GM12878 (cell line): ENCODE data around the gene CHCT1. TPM values are rescaled to one million over a fixed set of nuclear protein-coding genes. Genes with fewer than 3 reads are reported as not detected.
A peak's percentile ranks its signal among the peaks of the same experiment; 100 is the strongest.

Source experiments
- ATAC-seq: fragments of 200-7000 bp; cut with Tn5 transposase; 3 replicates; pipeline ENCODE4 v1.9.1; 2020; ENCODE audit warnings: mild to moderate bottlenecking, moderate library complexity
- BruUV-seq: library from RNA; stranded (reverse); fragments of 400-500 nt; replicated peaks from 2 replicates; lab custom pipeline; 2021; lab: Mats Ljungman, UMichigan
- CTCF ChIA-PET: fragments of 300-600 bp; sonication (Branson Sonifier 250); formaldehyde crosslinking; extraction: SDS; loops from one replicate; lab custom pipeline; 2021; ENCODE audit warnings: inconsistent platforms; lab: Yijun Ruan, JAX
- POLR2A ChIA-PET: fragments of 350-600 bp; formaldehyde crosslinking; extraction: SDS; loops from one replicate; lab custom pipeline; 2021; ENCODE audit warnings: inconsistent platforms; lab: Charles Lee
- RAD21 ChIA-PET: fragments of 300-600 bp; sonication (Branson Sonifier 250); formaldehyde crosslinking; loops from one replicate; lab custom pipeline; 2023; ENCODE audit warnings: antibody characterized with exemption; ENCODE audit not compliant: unreplicated experiment; lab: Charles Lee
- SMC1A ChIA-PET: fragments of 300-600 bp; sonication (Branson Sonifier 250); formaldehyde crosslinking; loops from one replicate; lab custom pipeline; 2023; ENCODE audit not compliant: unreplicated experiment, uncharacterized antibody; lab: Charles Lee
- DNase-seq: peaks from one replicate; pipeline ENCODE4 v3.0.0-alpha.2; 2011; ENCODE audit warnings: low read depth, low spot score
- FAIRE-seq: peaks from 3 replicates; lab custom pipeline; 2011; peaks lifted over from hg19 to GRCh38; lab: Jason Lieb, UNC
- H2AFZ ChIP-seq: 2 replicates; pipeline ENCODE4 v1.6.0; 2011; ENCODE audit warnings: low read depth, low read length, control low read depth; ENCODE audit not compliant: control insufficient read depth
- H3K27ac ChIP-seq: 2 replicates; pipeline ENCODE4 v1.5.1; 2011; ENCODE audit warnings: control low read depth; ENCODE audit not compliant: control insufficient read depth, insufficient read depth
- H3K27me3 ChIP-seq, 2 experiments: replicated peaks in 1 of 2; 2 replicates each; pipeline versions ENCODE4 v1.6.0 to v1.6.1; 2011; ENCODE audit warnings: low read length in 1 of 2; ENCODE audit not compliant: control insufficient read depth in 2 of 2, insufficient read depth in 2 of 2
- H3K36me3 ChIP-seq, 2 experiments: 2 replicates each; pipeline ENCODE4 v1.5.1; 2011; ENCODE audit warnings: low read length in 1 of 2; ENCODE audit not compliant: control insufficient read depth in 2 of 2, insufficient read depth in 2 of 2
- H3K4me1 ChIP-seq: 2 replicates; pipeline ENCODE4 v1.6.1; 2011; ENCODE audit warnings: mild to moderate bottlenecking, low read length, moderate library complexity, mixed read lengths; ENCODE audit not compliant: control insufficient read depth, insufficient read depth
- H3K4me2 ChIP-seq: 2 replicates; pipeline ENCODE4 v1.6.0; 2011; ENCODE audit warnings: control low read depth; ENCODE audit not compliant: control insufficient read depth, insufficient read depth
- H3K4me3 ChIP-seq: fragments of 200-600 bp; sonication (generic); 2 replicates; pipeline ENCODE4 v1.5.1; 2016
- H3K79me2 ChIP-seq: 2 replicates; pipeline ENCODE4 v1.6.0; 2011; ENCODE audit warnings: low read length; ENCODE audit not compliant: control insufficient read depth, insufficient read depth
- H3K9ac ChIP-seq: 2 replicates; pipeline ENCODE4 v1.8.0; 2011; ENCODE audit warnings: low read length, control low read depth, mixed read lengths; ENCODE audit not compliant: control insufficient read depth, insufficient read depth
- H3K9me3 ChIP-seq: replicated peaks from 3 replicates; pipeline ENCODE4 v1.5.1; 2011; ENCODE audit warnings: mild to moderate bottlenecking, low read length; ENCODE audit not compliant: control insufficient read depth, insufficient read depth
- H4K20me1 ChIP-seq: 2 replicates; pipeline ENCODE4 v1.6.0; 2011; ENCODE audit not compliant: control insufficient read depth, insufficient read depth
- EGR1 ChIP-seq, 2 experiments: IDR thresholded peaks; 1 replicate in 1 of 2; 2 replicates in 1 of 2; pipeline ENCODE4 v1.6.1; 2011 to 2012; ENCODE audit warnings: low read depth in 2 of 2, low read length in 2 of 2, borderline replicate concordance in 1 of 2, mild to moderate bottlenecking in 1 of 2, moderate library complexity in 1 of 2
- ETV6 ChIP-seq, 2 experiments: fragments of 450-650 bp in 1 of 2; IDR thresholded peaks in 1 of 2; conservative IDR thresholded peaks in 1 of 2; 2 replicates each; pipeline ENCODE4 v1.6.1; 2014; ENCODE audit warnings: antibody characterized with exemption in 1 of 2, borderline replicate concordance in 1 of 2, low read depth in 1 of 2, mild to moderate bottlenecking in 1 of 2, moderate library complexity in 1 of 2
- NFXL1 ChIP-seq: fragments of 450-650 bp; IDR thresholded peaks from 2 replicates; pipeline ENCODE4 v1.6.1; 2017; ENCODE audit warnings: antibody characterized with exemption, mild to moderate bottlenecking, borderline replicate concordance
- NRF1 ChIP-seq: conservative IDR thresholded peaks from 2 replicates; pipeline ENCODE4 v1.6.1; 2011; ENCODE audit warnings: mild to moderate bottlenecking, low read depth, low read length, improper control_type of control experiment
- PML ChIP-seq: IDR thresholded peaks from 2 replicates; pipeline ENCODE4 v1.6.1; 2012; ENCODE audit warnings: low read length, inconsistent platforms
- POU2F2 ChIP-seq: IDR thresholded peaks from 3 replicates; pipeline ENCODE4 v1.6.1; 2011; ENCODE audit warnings: low read depth, mild to moderate bottlenecking, low read length, borderline replicate concordance
- WGBS: methylation state at CpG from one replicate; pipeline ENCODE4 v1.1.6; 2016; ENCODE audit warnings: low lambda C conversion rate; ENCODE audit not compliant: insufficient replicate concordance, insufficient coverage; ENCODE audit errors: missing lambda C conversion rate; 5-methylcytosine and 5-hydroxymethylcytosine counted together
- in situ Hi-C: fragments of 300-500 bp; cut with MboI; formaldehyde crosslinking; loops from 9 replicates; pipeline ENCODE4 v1.14.3; 2018; ENCODE audit warnings: mixed read lengths
- intact Hi-C: fragments of 100-400 bp; cut with micrococcal nuclease; formaldehyde crosslinking; loops from one replicate; pipeline ENCODE4 v1.14.2; 2022; ENCODE audit not compliant: unreplicated experiment
- polyA plus RNA-seq, 11 experiments: library from polyadenylated mRNA; depleted of rRNA in 4 of 11; unstranded in 6 of 11; stranded (reverse) in 5 of 11; fragments of >200 nt; fragmentation: Nextera tagmentation in 4 of 11; fragmentation: Illumina TruSeq in 1 of 11; extraction: Ambion mirVana in 4 of 11; extraction: Trizol in 1 of 11; gene quantifications; 1 replicate in 1 of 11; 2 replicates in 10 of 11; pipeline versions ENCODE4 v1.2.1 to v1.2.3, GENCODE V29; 2011 to 2016; ENCODE audit warnings: inconsistent platforms in 2 of 11, missing spikeins in 2 of 11, low read depth in 1 of 11
- total RNA-seq, 4 experiments: library from RNA; depleted of rRNA in 3 of 4; stranded (reverse); fragments of >200 nt in 3 of 4; fragmentation: Illumina TruSeq in 1 of 4; extraction: Trizol in 1 of 4; gene quantifications; 2 replicates each; pipeline versions ENCODE4 v1.2.1 to v1.2.3, GENCODE V29; 2013 to 2021

CHCT1 gene
- total and polyA plus RNA-seq, 10 of the 15 experiments (the other 5 are each of a cell fraction or from before 2014, with no cell fraction given) = 0.23 to 0.35 TPM; not detected in 8

GRCh38 chr17:60451965-60452364, 29.7 kb downstream of the CHCT1 start:
- Histone ChIP-seq H3K9me3 (no peaks in the 10 kb centered on the region; the same call in 2 of the 3 replicates), H3K4me3 (no peak overlapping the region), H3K79me2 (no peaks in the 10 kb centered on the region), H3K4me2 (no peak overlapping the region), H3K27me3 (no peaks in the 10 kb centered on the region), H3K9ac (no peak overlapping the region), H3K36me3 (peaks cover 2 to 17% of the 10 kb centered on the region in 2 experiments), H3K27ac (no peak overlapping the region), H3K4me1 (no peaks in the 10 kb centered on the region), H2AFZ (no peak overlapping the region), H4K20me1 (no peaks in the 10 kb centered on the region)
- CTCF ChIA-PET = interaction anchor here (1.5 kb wide), 1 partner anchor 186 kb away, joined by 4 read pairs; no protein-coding TSS in a partner anchor
- intact Hi-C loops = no loop called here
- SMC1A ChIA-PET = interaction anchor here (1.3 to 1.4 kb wide), 2 partner anchors 11 to 186 kb away, joined by 3 read pairs; no protein-coding TSS in a partner anchor
- ATAC-seq (no peak), FAIRE-seq (no peak), DNase-seq (no peak)
- in situ Hi-C loops = no loop called here
- POLR2A ChIA-PET = no interaction called here
- RAD21 ChIA-PET = interaction anchor here (0.5 kb wide), 1 partner anchor 221 kb away, joined by 3 read pairs; no protein-coding TSS in a partner anchor
- peak; percentile 51; the same call in 1 of the 2 replicates for TF ChIP-seq NFXL1
- peak in 1 of 2 experiments; percentile 48; a peak in 1 of 4 replicates for TF ChIP-seq ETV6 (conservative IDR thresholded peaks at IDR 0.05 in 1 of 2, IDR thresholded peaks at IDR 0.05 in 1 of 2; ENCODE audit: borderline replicate concordance in 1 of 2, low read depth in 1 of 2)
- TF ChIP-seq POU2F2 = no peak
- no peak for TF ChIP-seq NRF1
- no peak for TF ChIP-seq EGR1 (IDR thresholded peaks at IDR 0.05; ENCODE audit: borderline replicate concordance in 1 of 2, low read depth in 2 of 2, low read length in 2 of 2)
- BruUV-seq = no TSS peak

GRCh38 chr17:60455378-60455777, 33.1 kb downstream of the CHCT1 start:
- CTCF ChIA-PET = interaction anchor here (1.6 kb wide), 1 partner anchor 183 kb away, joined by 10 read pairs; no protein-coding TSS in a partner anchor
- TF ChIP-seq PML (no peak), NFXL1 (peak; percentile 52; the same call in 1 of the 2 replicates)
- TF ChIP-seq, all 136 proteins: peak for 1
- BruUV-seq = no TSS peak
- Histone ChIP-seq H3K36me3 (peaks cover 2 to 24% of the 10 kb centered on the region in 2 experiments), H3K27ac (no peak overlapping the region), H3K9ac (no peak overlapping the region), H3K4me3 (no peak overlapping the region), H3K9me3 (no peaks in the 10 kb centered on the region; the same call in 1 of the 3 replicates), H3K4me2 (no peak overlapping the region), H2AFZ (no peak overlapping the region), H4K20me1 (no peaks in the 10 kb centered on the region), H3K4me1 (no peaks in the 10 kb centered on the region), H3K27me3 (no peaks in the 10 kb centered on the region), H3K79me2 (no peaks in the 10 kb centered on the region)
- DNase-seq (no peak), ATAC-seq (no peak), FAIRE-seq (no peak)
- in situ Hi-C loops (no loop called here), intact Hi-C loops (no loop called here)
- POLR2A ChIA-PET = no interaction called here
- SMC1A ChIA-PET = interaction anchor here (1.2 kb wide), 1 partner anchor 9 kb away, joined by 3 read pairs; no protein-coding TSS in a partner anchor
- RAD21 ChIA-PET = no interaction called here
- 98% methylated on average over 4 of the region's 4 CpGs for WGBS
